Breast epithelium (tissue), 4 donors: ENCODE measurements around the gene ATP2B3. TPM values are rescaled to one million over a fixed set of nuclear protein-coding genes. Genes with fewer than 3 reads are reported as not detected.

ENCODE experiments used
- DNase-seq, 2 donors: peaks; one replicate each; pipeline ENCODE4 v3.0.0-alpha.2; 2019; ENCODE audit warnings: low spot score in 2 of 2
- H3K27ac ChIP-seq, 2 donors: fragments of 200-600 bp; sonication (generic) in 1 of 2; one replicate each; pipeline ENCODE4 v1.5.1; 2016 to 2019; ENCODE audit warnings: mild to moderate bottlenecking in 1 of 2
- H3K27me3 ChIP-seq, 2 donors: fragments of 200-600 bp; sonication (generic) in 1 of 2; one replicate each; pipeline versions ENCODE4 v1.5.1 to v1.6.0; 2017 to 2019; ENCODE audit warnings: control low read depth in 1 of 2, mild to moderate bottlenecking in 1 of 2
- H3K36me3 ChIP-seq: fragments of 200-600 bp; one replicate; pipeline ENCODE4 v1.5.1; 2019
- H3K4me1 ChIP-seq, 2 donors: fragments of 200-600 bp; sonication (generic); one replicate each; pipeline ENCODE4 v1.5.1; 2016 to 2019; ENCODE audit warnings: control low read depth in 1 of 2
- H3K4me3 ChIP-seq, 3 donors: fragments of 200-600 bp; sonication (generic); 1 replicate in 2 of 3; 2 replicates in 1 of 3; pipeline ENCODE4 v1.5.1; 2016 to 2019; ENCODE audit warnings: mild to moderate bottlenecking in 3 of 3, moderate library complexity in 2 of 3
- H3K9me3 ChIP-seq, 2 donors: fragments of 200-600 bp; sonication (generic) in 1 of 2; one replicate each; pipeline ENCODE4 v1.5.1; 2016 to 2019; ENCODE audit warnings: control low read depth in 1 of 2
- POLR2A ChIP-seq: fragments of 450-650 bp; IDR thresholded peaks from one replicate; pipeline ENCODE4 v1.6.1; 2016; ENCODE audit warnings: antibody characterized with exemption, mild to moderate bottlenecking, moderate library complexity
- POLR2AphosphoS5 ChIP-seq, 3 donors: sonication (generic); formaldehyde crosslinking; IDR thresholded peaks; one replicate each; pipeline ENCODE4 v1.6.1; 2017; ENCODE audit warnings: antibody characterized with exemption in 3 of 3
- intact Hi-C: fragments of 100-400 bp; cut with DNase I; formaldehyde crosslinking; loops from one replicate; pipeline ENCODE4 v1.15.1; 2023; ENCODE audit warnings: low total_unique reads
- total RNA-seq, 3 donors: library from RNA; depleted of rRNA; stranded (reverse); fragments of >200 nt; gene quantifications; one replicate each; pipeline ENCODE4 v1.1.0, GENCODE V29; 2016
- TF ChIP-seq, protein P1 (sequence below), 3 donors: fragments of 450-650 bp; IDR thresholded peaks; one replicate each; pipeline ENCODE4 v1.5.1; 2016 to 2017; ENCODE audit warnings: antibody characterized with exemption in 3 of 3, mild to moderate bottlenecking in 3 of 3, moderate library complexity in 3 of 3

Gene ATP2B3
- total RNA-seq, 3 donors from 2014 or later: not detected

DNA sequence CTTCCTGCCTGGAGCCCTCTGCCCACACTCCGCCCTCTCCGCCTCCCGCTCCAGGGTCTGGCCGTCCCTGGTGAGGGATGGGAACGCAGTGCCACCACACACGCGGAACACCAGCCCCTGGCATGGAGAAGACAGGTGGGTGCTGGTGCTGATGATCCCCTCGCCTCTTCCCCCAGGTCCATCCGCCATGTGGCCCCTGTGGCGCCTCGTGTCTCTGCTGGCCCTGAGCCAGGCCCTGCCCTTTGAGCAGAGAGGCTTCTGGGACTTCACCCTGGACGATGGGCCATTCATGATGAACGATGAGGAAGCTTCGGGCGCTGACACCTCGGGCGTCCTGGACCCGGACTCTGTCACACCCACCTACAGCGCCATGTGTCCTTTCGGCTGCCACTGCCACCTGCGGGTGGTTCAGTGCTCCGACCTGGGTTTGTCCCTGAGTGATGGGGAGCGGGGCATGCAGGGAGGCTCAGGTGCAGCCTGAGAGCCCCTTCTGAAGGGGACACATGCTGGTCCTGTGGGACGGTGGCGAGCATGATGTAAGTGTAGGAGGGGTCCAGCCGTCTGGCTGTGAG, 12.9 kb upstream of the ATP2B3 start:
- TF ChIP-seq POLR2AphosphoS5 (IDR thresholded peaks at IDR 0.05) (no peak), POLR2A (no peak)
- TF ChIP-seq, protein P1, sequence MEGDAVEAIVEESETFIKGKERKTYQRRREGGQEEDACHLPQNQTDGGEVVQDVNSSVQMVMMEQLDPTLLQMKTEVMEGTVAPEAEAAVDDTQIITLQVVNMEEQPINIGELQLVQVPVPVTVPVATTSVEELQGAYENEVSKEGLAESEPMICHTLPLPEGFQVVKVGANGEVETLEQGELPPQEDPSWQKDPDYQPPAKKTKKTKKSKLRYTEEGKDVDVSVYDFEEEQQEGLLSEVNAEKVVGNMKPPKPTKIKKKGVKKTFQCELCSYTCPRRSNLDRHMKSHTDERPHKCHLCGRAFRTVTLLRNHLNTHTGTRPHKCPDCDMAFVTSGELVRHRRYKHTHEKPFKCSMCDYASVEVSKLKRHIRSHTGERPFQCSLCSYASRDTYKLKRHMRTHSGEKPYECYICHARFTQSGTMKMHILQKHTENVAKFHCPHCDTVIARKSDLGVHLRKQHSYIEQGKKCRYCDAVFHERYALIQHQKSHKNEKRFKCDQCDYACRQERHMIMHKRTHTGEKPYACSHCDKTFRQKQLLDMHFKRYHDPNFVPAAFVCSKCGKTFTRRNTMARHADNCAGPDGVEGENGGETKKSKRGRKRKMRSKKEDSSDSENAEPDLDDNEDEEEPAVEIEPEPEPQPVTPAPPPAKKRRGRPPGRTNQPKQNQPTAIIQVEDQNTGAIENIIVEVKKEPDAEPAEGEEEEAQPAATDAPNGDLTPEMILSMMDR (IDR thresholded peaks at IDR 0.05): no peak
- no peaks in the 10 kb centered on the region for H3K36me3 ChIP-seq
- H3K4me3 ChIP-seq: no peak overlapping the region
- intact Hi-C loops: no loop called here
- no peaks in the 10 kb centered on the region for H3K4me1 ChIP-seq
- H3K27me3 ChIP-seq: peaks cover 0 to 79% of the 10 kb centered on the region in 2 donors
- H3K27ac ChIP-seq: no peak overlapping the region
- no peaks in the 10 kb centered on the region for H3K9me3 ChIP-seq
- no peak for DNase-seq

DNA sequence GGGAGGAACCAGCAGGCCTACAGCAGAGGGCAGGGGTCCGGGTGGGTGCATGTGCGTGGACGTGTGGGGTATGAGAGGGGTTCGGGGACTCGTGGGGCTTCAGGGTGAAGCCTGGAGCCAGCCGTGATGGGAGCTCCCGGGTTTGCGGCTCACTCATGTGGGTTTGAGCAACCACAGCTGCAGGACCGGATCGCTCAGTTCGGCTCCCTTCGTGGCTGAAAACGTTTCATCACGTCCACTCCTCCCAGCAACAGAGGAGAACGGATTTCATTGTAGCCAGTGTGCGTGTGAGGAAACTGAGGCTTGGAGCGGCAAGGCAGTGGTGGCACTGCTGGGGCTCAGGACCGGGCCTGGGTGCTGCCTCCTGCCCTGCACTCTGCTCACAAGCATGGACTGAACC, 12.1 kb upstream of the ATP2B3 start:
- H3K27ac ChIP-seq: no peak overlapping the region
- H3K27me3 ChIP-seq: peaks cover 0 to 78% of the 10 kb centered on the region in 2 donors
- H3K4me1 ChIP-seq: no peaks in the 10 kb centered on the region
- no peaks in the 10 kb centered on the region for H3K36me3 ChIP-seq
- TF ChIP-seq POLR2A: no peak
- intact Hi-C loops: no loop called here
- H3K4me3 ChIP-seq: no peak overlapping the region
- H3K9me3 ChIP-seq: no peaks in the 10 kb centered on the region
- DNase-seq: no peak

DNA sequence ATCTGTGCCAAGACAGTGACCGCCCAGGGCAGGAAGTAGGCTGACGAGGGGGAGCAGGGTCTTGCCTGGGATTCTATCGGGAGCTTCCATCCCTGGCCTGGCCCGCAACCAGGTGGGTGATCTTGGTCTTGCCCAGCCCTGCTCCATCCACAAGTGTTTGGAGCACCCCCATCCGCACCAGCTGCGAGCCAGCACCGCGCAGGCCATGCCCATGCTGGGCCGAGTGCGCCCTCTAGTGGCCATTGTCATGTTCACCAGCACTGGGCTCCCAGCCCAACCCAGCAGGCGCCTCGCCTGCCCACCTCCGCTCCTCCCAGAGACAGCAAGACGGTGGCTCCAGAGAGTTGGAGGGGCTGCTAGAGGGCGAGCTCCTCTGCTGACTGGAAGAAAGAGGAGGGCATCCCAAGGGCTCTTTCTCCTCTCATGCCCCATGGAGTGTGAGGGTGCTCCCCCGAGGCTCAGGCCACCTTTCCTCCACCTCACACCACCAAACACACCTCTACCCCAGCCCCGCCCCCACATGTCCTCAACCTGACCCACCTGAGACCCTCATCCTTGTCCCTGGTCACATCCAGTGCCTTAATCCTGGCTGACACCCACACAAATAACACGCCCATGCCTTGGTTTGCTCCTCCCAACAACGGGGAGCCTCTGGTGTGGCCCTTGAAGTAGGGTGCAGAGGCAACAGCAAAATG, 9.8 kb upstream of the ATP2B3 start:
- H3K4me3 ChIP-seq: no peak overlapping the region
- no peaks in the 10 kb centered on the region for H3K36me3 ChIP-seq
- TF ChIP-seq, protein P1 (IDR thresholded peaks at IDR 0.05): peak; percentile 76 to 82 (median 76)
- no peak for TF ChIP-seq POLR2AphosphoS5 (IDR thresholded peaks at IDR 0.05)
- peak; percentile 62 to 79 for DNase-seq
- no peak overlapping the region for H3K27ac ChIP-seq
- H3K9me3 ChIP-seq: no peaks in the 10 kb centered on the region
- H3K4me1 ChIP-seq: no peaks in the 10 kb centered on the region
- intact Hi-C loops: no loop called here
- H3K27me3 ChIP-seq: peaks cover 0 to 87% of the 10 kb centered on the region in 2 donors

DNA sequence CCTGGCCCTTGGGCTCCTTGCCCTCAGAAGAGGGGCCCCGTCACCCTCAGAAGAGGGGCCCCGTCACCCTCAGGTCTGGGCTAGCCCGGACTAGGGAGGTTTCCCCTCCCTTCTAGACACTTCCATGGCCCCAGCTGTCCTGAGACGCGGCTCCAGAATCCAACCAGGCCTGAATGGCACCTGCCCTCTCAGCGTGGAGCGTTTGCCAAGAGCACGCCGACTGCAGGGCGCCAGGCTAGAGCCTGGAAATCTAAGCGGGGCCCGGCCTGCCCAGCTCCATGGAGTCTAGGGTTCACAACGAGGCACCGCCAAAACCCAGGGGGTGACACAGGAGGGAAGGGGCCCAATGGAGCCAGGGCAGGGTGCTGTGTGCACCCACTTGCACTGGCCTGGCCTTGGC, 7.8 kb upstream of the ATP2B3 start:
- no peaks in the 10 kb centered on the region for H3K4me1 ChIP-seq
- no peak for TF ChIP-seq POLR2A
- TF ChIP-seq POLR2AphosphoS5 (IDR thresholded peaks at IDR 0.05): no peak
- TF ChIP-seq, protein P1 (IDR thresholded peaks at IDR 0.05): no peak
- no peak for DNase-seq
- intact Hi-C loops: no loop called here
- H3K4me3 ChIP-seq: no peak overlapping the region
- no peak overlapping the region for H3K27ac ChIP-seq
- no peaks in the 10 kb centered on the region for H3K9me3 ChIP-seq
- peaks cover 0 to 73% of the 10 kb centered on the region in 2 donors for H3K27me3 ChIP-seq
- no peaks in the 10 kb centered on the region for H3K36me3 ChIP-seq

DNA sequence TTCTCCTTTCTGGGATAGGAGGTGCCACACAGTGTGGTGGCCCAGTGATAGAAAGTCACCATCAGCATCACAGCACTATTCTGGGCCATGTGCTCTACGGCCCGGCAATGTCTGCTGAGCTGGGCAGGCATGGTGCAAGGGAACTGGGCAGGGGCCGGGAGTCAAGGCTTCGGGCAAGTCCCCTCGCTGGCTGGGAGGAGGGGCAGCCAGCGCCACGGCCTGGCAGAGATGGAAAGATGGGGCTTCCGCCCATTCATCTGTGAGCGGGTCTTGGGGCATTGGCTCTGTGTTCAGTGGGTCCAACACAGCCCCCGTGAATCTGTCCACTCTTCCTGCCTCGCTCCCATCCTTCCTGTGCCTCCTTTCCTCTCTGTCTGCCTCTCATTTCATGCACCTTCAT, 7.1 kb upstream of the ATP2B3 start:
- no peak for TF ChIP-seq POLR2A
- TF ChIP-seq, protein P1 (IDR thresholded peaks at IDR 0.05): no peak
- no peak for TF ChIP-seq POLR2AphosphoS5 (IDR thresholded peaks at IDR 0.05)
- intact Hi-C loops: loop anchor here (5.0 kb wide), 1 partner anchor 338 kb away; no protein-coding TSS in a partner anchor
- Histone ChIP-seq H3K4me1 (no peaks in the 10 kb centered on the region), H3K36me3 (no peaks in the 10 kb centered on the region), H3K27ac (no peak overlapping the region), H3K9me3 (no peaks in the 10 kb centered on the region), H3K4me3 (no peak overlapping the region), H3K27me3 (peaks cover 0 to 73% of the 10 kb centered on the region in 2 donors)
- DNase-seq: no peak
